OCI-LY3 (cell line): ENCODE results near the gene RNU1-2.
A peak's percentile ranks its signal among the peaks of the same experiment; 100 is the strongest.
"Not testable (repeated sequence)": the region's sequence is repeated elsewhere in the genome, so short reads cannot be mapped to it uniquely, and the experiment has no call there.

Experiments
- H2AFZ ChIP-seq: fragments of 200-600, 300-600 bp; shearing (Covaris generic); 2 replicates; pipeline ENCODE4 v1.6.0; 2014; ENCODE audit warnings: antibody characterized with exemption, low read depth, low read length
- H3K27ac ChIP-seq: fragments of 200-600, 300-600 bp; sonication (generic); 2 replicates; pipeline ENCODE4 v1.5.1; 2014; ENCODE audit warnings: mild to moderate bottlenecking, low read length, moderate library complexity, mixed read lengths
- H3K27me3 ChIP-seq: fragments of 200-600, 300-600 bp; sonication (generic); 2 replicates; pipeline ENCODE4 v1.6.1; 2014; ENCODE audit warnings: low read depth, low read length, mixed read lengths
- H3K36me3 ChIP-seq: fragments of 200-600, 300-600 bp; sonication (generic); replicated peaks from 2 replicates; pipeline ENCODE3; 2014; ENCODE audit warnings: low read depth, low read length, mixed read lengths
- H3K4me1 ChIP-seq: fragments of 300-600, 200-600 bp; sonication (generic); 2 replicates; pipeline ENCODE4 v1.6.1; 2014; ENCODE audit warnings: low read length, mixed read lengths
- H3K4me2 ChIP-seq: fragments of 200-600, 300-600 bp; sonication (generic); 2 replicates; pipeline ENCODE4 v1.6.1; 2014; ENCODE audit warnings: low read length, mixed read lengths
- H3K4me3 ChIP-seq: fragments of 300-600, 200-600 bp; sonication (generic); 2 replicates; pipeline ENCODE4 v1.5.1; 2014; ENCODE audit warnings: antibody characterized with exemption, mild to moderate bottlenecking, low read length, moderate library complexity
- H3K79me2 ChIP-seq: fragments of 300-600, 200-600 bp; shearing (Covaris generic); 2 replicates; pipeline ENCODE4 v1.6.1; 2014; ENCODE audit warnings: mild to moderate bottlenecking, low read length, mixed read lengths
- H3K9ac ChIP-seq: fragments of 300-600, 200-600 bp; shearing (Covaris generic); 2 replicates; pipeline ENCODE4 v1.6.0; 2014; ENCODE audit warnings: mild to moderate bottlenecking, low read length, moderate library complexity
- H3K9me3 ChIP-seq: fragments of 200-600, 300-600 bp; shearing (Covaris generic); 2 replicates; pipeline ENCODE4 v1.6.1; 2014; ENCODE audit warnings: low read length, mixed read lengths; ENCODE audit not compliant: insufficient read depth
- H4K20me1 ChIP-seq: fragments of 200-600, 300-600 bp; sonication (generic); 2 replicates; pipeline ENCODE4 v1.6.1; 2016; ENCODE audit warnings: low read length, mixed read lengths; ENCODE audit not compliant: insufficient read depth
- CTCF ChIP-seq: fragments of 200-600, 300-600 bp; sonication (generic); IDR thresholded peaks from 2 replicates; pipeline ENCODE4 v1.5.1; 2014; ENCODE audit warnings: antibody characterized with exemption, low read length, low read depth
- EZH2phosphoT487 ChIP-seq: fragments of 200-600 bp; shearing (Covaris generic); IDR thresholded peaks from 2 replicates; pipeline ENCODE4 v1.6.1; 2018; ENCODE audit warnings: antibody characterized with exemption, mixed run types, low read depth

The RNU1-2 gene

GRCh38 chr1:16913833-16914662 lies 18.3 kb downstream of the RNU1-2 start:
- Histone ChIP-seq H3K36me3 (no peaks in the 10 kb centered on the region), H3K79me2 (no peaks in the 10 kb centered on the region), H3K9me3 (no peaks in the 10 kb centered on the region), H3K4me2 (peak overlapping the region; percentile 99), H4K20me1 (no peaks in the 10 kb centered on the region), H3K4me3 (peak overlapping the region; percentile 91), H3K27me3 (no peaks in the 10 kb centered on the region), H3K9ac (peak overlapping the region; percentile 81), H2AFZ (peak overlapping the region; percentile 54; the same call in 1 of the 2 replicates), H3K4me1 (peaks cover 4% of the 10 kb centered on the region), H3K27ac (no peak overlapping the region)
- TF ChIP-seq EZH2phosphoT487 (no peak), CTCF (0 out of 2 replicates have a peak, but pooled peaks have one; percentile 5)

- H2AFZ ChIP-seq, H3K27ac ChIP-seq, H3K9me3 ChIP-seq, H4K20me1 ChIP-seq, H3K79me2 ChIP-seq, H3K4me1 ChIP-seq, H3K36me3 ChIP-seq, H3K27me3 ChIP-seq: not testable (repeated sequence)
- H3K4me2 ChIP-seq, result peak overlapping the region; percentile 75
- peak overlapping the region; percentile 81; the same call in 1 of the 2 replicates for H3K9ac ChIP-seq
- peak overlapping the region; percentile 91 for H3K4me3 ChIP-seq
Observed at GRCh38 chr1:16914928-16915626, 19.3 kb downstream of the RNU1-2 start.

- Histone ChIP-seq H3K79me2 (no peaks in the 10 kb centered on the region), H3K4me3 (no peak overlapping the region), H3K27ac (no peak overlapping the region), H3K27me3 (no peaks in the 10 kb centered on the region), H4K20me1 (no peaks in the 10 kb centered on the region), H3K9ac (no peak overlapping the region), H2AFZ (no peak overlapping the region), H3K4me1 (peaks cover 4% of the 10 kb centered on the region), H3K36me3 (no peaks in the 10 kb centered on the region), H3K9me3 (no peaks in the 10 kb centered on the region), H3K4me2 (no peak overlapping the region)
- TF ChIP-seq CTCF (no peak), EZH2phosphoT487 (no peak)
Observed at GRCh38 chr1:16915627-16915973, 19.8 kb downstream of the RNU1-2 start.

GRCh38 chr1:16916036-16916880 lies 20.5 kb downstream of the RNU1-2 start:
- H3K27me3 ChIP-seq, H3K9me3 ChIP-seq, H3K9ac ChIP-seq, H2AFZ ChIP-seq, H3K36me3 ChIP-seq, H3K27ac ChIP-seq, H3K4me1 ChIP-seq, H4K20me1 ChIP-seq, H3K4me3 ChIP-seq, H3K79me2 ChIP-seq, H3K4me2 ChIP-seq: not testable (repeated sequence)
